Mucosa of stomach (tissue), 1 donor: ENCODE data around the gene CPNE9.

ENCODE experiments used
- H3K27me3 ChIP-seq: one replicate; pipeline ENCODE4 v1.7.0; 2013; ENCODE audit warnings: mild to moderate bottlenecking, low read length; ENCODE audit not compliant: control insufficient read depth, insufficient read depth
- H3K36me3 ChIP-seq: one replicate; pipeline ENCODE4 v1.7.0; 2013; ENCODE audit warnings: low read length; ENCODE audit not compliant: control insufficient read depth, insufficient read depth
- H3K4me1 ChIP-seq: one replicate; pipeline ENCODE4 v1.7.0; 2013; ENCODE audit warnings: mild to moderate bottlenecking, low read length; ENCODE audit not compliant: control insufficient read depth, insufficient read depth
- H3K4me3 ChIP-seq: one replicate; pipeline ENCODE4 v1.7.0; 2013; ENCODE audit warnings: low read length
- H3K9ac ChIP-seq: one replicate; pipeline ENCODE4 v1.7.0; 2013; ENCODE audit warnings: mild to moderate bottlenecking, low read length, moderate library complexity
- H3K9me3 ChIP-seq: one replicate; pipeline ENCODE4 v1.7.0; 2013; ENCODE audit warnings: mild to moderate bottlenecking, low read length, moderate library complexity; ENCODE audit not compliant: control insufficient read depth
- donor health status: Pancreatic carcinoma.

CPNE9 gene

GRCh38 chr3:9690451-9691450, 12.9 kb upstream of the CPNE9 start:
- no peaks in the 10 kb centered on the region for H3K27me3 ChIP-seq
- no peaks in the 10 kb centered on the region for H3K4me1 ChIP-seq
- no peaks in the 10 kb centered on the region for H3K9me3 ChIP-seq
- no peak overlapping the region for H3K9ac ChIP-seq
- no peak overlapping the region for H3K4me3 ChIP-seq
- H3K36me3 ChIP-seq: peaks cover 39% of the 10 kb centered on the region

DNA sequence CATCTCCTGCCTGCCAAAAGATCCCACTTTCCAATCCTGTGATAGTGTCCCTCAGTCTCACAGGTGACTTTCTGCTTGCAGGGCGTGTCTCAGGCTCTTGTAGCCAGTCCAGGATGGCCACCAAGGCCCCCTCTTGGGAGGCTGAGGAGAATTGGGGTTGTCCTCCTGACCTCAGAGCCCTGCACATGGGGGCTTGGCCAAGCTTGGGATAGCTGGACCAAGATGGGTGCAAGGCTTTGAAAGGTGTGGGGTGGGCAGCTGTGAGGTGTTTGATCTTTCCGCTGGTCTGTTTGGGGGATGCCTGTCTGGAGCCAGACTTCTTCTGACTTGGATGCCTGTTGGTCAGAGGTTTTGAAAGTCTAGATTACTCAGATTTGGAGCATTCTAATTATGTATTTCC, 12.0 kb upstream of the CPNE9 start:
- Histone ChIP-seq H3K4me3 (no peak overlapping the region), H3K4me1 (no peaks in the 10 kb centered on the region), H3K9ac (no peak overlapping the region), H3K9me3 (no peaks in the 10 kb centered on the region), H3K36me3 (peaks cover 34% of the 10 kb centered on the region), H3K27me3 (no peaks in the 10 kb centered on the region)

DNA sequence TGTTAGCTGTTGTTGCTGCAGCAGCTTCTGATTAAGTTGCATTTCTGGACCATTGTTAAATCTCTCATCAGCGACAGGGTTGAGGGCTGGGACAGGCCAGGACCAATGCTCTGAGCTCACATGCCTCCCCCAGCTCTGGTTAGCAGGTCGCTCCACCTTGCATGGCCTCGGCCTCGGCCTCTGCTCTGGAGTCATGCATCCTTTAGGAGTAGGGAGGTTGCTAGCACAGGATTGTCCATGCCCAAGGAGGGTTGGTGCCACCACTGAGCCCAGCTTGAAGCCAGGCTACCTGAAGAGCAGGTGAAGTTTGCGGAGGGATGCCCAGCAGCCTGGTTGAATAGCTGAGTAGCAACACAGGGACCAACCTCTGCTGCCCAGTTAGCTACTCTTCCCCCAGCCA, 11.2 kb upstream of the CPNE9 start:
- Histone ChIP-seq H3K9ac (no peak overlapping the region), H3K27me3 (no peaks in the 10 kb centered on the region), H3K4me3 (no peak overlapping the region), H3K4me1 (no peaks in the 10 kb centered on the region), H3K9me3 (no peaks in the 10 kb centered on the region), H3K36me3 (peaks cover 34% of the 10 kb centered on the region)

DNA sequence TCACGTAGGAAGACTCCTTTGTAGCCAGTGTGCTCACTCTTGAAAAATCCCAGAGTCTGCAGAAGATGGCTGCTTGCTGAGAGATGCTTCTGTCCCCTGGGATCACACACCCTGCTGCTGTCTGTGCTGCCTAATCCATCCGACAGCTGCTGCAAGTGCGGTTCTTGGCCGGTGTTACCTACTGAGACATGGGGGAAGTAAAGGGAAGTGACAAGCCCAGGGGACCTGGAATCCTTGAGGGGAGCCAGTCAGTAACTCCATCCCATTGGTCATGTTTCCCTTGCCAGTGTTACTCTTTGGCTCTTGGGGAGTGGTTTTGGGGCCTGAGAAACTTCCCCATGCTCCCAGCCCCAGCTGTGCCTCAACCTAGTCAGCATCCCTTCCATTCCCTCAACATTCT, 8.3 kb upstream of the CPNE9 start:
- no peaks in the 10 kb centered on the region for H3K4me1 ChIP-seq
- no peaks in the 10 kb centered on the region for H3K9me3 ChIP-seq
- H3K4me3 ChIP-seq: no peak overlapping the region
- H3K27me3 ChIP-seq: no peaks in the 10 kb centered on the region
- peaks cover 15% of the 10 kb centered on the region for H3K36me3 ChIP-seq
- H3K9ac ChIP-seq: no peak overlapping the region

DNA sequence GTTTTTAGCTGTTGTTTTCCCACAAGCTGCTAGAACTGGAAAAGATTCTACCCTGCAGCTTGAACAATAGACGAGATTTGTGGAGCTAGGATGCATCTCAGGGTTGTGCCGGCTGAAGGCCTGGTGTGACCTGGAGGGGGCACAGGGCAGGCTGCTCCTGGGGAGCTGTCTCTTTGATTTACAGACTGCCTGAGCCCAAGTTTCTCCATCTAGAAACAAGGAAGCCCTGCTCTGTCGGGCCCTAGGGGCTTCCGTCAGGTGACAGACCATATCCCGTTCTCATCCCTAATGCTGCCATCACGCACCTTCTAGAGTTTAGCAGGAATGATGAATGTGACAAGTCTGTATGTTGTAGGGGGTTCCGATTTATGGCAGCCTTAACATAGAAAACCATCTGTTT, 7.9 kb upstream of the CPNE9 start:
- Histone ChIP-seq H3K4me3 (no peak overlapping the region), H3K27me3 (no peaks in the 10 kb centered on the region), H3K9ac (no peak overlapping the region), H3K4me1 (no peaks in the 10 kb centered on the region), H3K36me3 (peaks cover 15% of the 10 kb centered on the region), H3K9me3 (no peaks in the 10 kb centered on the region)

GRCh38 chr3:9696480-9697220, 7.0 kb upstream of the CPNE9 start:
- Histone ChIP-seq H3K9ac (no peak overlapping the region), H3K36me3 (peaks cover 15% of the 10 kb centered on the region), H3K4me1 (no peaks in the 10 kb centered on the region), H3K9me3 (no peaks in the 10 kb centered on the region), H3K4me3 (no peak overlapping the region), H3K27me3 (no peaks in the 10 kb centered on the region)

DNA sequence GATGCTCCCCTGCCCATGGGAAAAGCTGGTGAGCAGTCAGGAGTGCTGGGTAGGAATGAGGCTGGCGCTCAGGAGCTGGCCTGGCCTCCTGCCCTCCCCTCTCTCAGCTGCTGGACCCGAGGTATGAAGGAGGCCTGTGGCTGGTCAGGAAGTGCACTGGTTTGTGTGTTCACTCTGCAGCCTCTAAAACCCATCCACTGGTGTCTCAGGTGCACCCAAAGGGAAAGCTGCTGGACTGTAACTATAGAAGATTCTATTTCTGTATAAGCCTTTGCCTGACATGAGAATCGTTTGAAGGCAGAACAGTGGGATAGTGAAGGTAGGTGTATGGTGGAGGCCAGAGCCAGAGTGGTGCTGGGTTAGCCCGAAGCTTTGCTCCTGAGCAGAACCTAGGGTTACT, 5.7 kb upstream of the CPNE9 start:
- no peak overlapping the region for H3K9ac ChIP-seq
- no peaks in the 10 kb centered on the region for H3K27me3 ChIP-seq
- H3K36me3 ChIP-seq: peaks cover 10% of the 10 kb centered on the region
- no peaks in the 10 kb centered on the region for H3K4me1 ChIP-seq
- H3K4me3 ChIP-seq: no peak overlapping the region
- no peaks in the 10 kb centered on the region for H3K9me3 ChIP-seq

GRCh38 chr3:9698293-9698692, 5.3 kb upstream of the CPNE9 start:
- Histone ChIP-seq H3K9ac (no peak overlapping the region), H3K36me3 (peaks cover 6% of the 10 kb centered on the region), H3K4me1 (no peaks in the 10 kb centered on the region), H3K4me3 (no peak overlapping the region), H3K27me3 (no peaks in the 10 kb centered on the region), H3K9me3 (no peaks in the 10 kb centered on the region)

- peaks cover 14% of the 10 kb centered on the region for H3K4me1 ChIP-seq
- H3K9ac ChIP-seq: no peak overlapping the region
- no peaks in the 10 kb centered on the region for H3K9me3 ChIP-seq
- H3K27me3 ChIP-seq: peaks cover 16% of the 10 kb centered on the region
- no peak overlapping the region for H3K4me3 ChIP-seq
- H3K36me3 ChIP-seq: no peaks in the 10 kb centered on the region
Observed at GRCh38 chr3:9700536-9700935, 3.1 kb upstream of the CPNE9 start.

DNA sequence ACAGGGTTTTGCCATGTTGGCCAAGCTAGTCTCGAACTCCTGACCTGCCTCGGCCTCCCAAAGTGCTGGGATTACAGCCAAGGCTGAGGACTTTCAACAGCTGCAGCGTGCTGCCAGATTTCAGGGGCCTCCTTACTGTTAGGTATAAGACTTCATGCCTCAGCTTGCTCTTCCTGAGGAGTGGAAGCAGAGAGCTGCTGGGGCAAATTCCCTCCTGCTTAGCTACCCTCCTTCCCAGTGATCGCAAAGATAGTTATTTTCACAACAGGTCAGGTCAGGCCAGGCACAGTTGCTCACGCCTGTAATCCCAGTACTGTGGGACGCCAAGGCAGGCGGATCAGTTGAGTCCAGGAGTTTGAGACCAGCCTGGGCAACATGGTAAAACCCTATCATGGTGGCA, 2.6 kb upstream of the CPNE9 start:
- no peaks in the 10 kb centered on the region for H3K36me3 ChIP-seq
- no peak overlapping the region for H3K4me3 ChIP-seq
- H3K9me3 ChIP-seq: no peaks in the 10 kb centered on the region
- H3K27me3 ChIP-seq: peaks cover 16% of the 10 kb centered on the region
- H3K9ac ChIP-seq: no peak overlapping the region
- peaks cover 14% of the 10 kb centered on the region for H3K4me1 ChIP-seq

- Histone ChIP-seq H3K9me3 (no peaks in the 10 kb centered on the region), H3K4me3 (no peak overlapping the region), H3K27me3 (peaks cover 16% of the 10 kb centered on the region), H3K4me1 (peaks cover 14% of the 10 kb centered on the region), H3K9ac (no peak overlapping the region), H3K36me3 (no peaks in the 10 kb centered on the region)
Observed at GRCh38 chr3:9701711-9702110, 1.9 kb upstream of the CPNE9 start.

GRCh38 chr3:9703240-9703639, 393 bp upstream of the CPNE9 start:
- Histone ChIP-seq H3K9me3 (no peaks in the 10 kb centered on the region), H3K9ac (no peak overlapping the region), H3K4me1 (peaks cover 14% of the 10 kb centered on the region), H3K27me3 (peaks cover 16% of the 10 kb centered on the region), H3K4me3 (no peak overlapping the region), H3K36me3 (no peaks in the 10 kb centered on the region)
